WERI-Rb-1 (cell line): Measurements from ENCODE around the gene CCBE1.

Source experiments
- DNase-seq: peaks from one replicate; pipeline ENCODE4 v3.0.0-alpha.2; 2020
- H3K27ac ChIP-seq: fragments of 250-450 bp; sonication (Bioruptor Pico); 2 replicates; pipeline ENCODE4 v1.5.1; 2020; ENCODE audit warnings: mild to moderate bottlenecking, moderate library complexity
- H3K27me3 ChIP-seq: fragments of 250-450 bp; sonication (Bioruptor Pico); 2 replicates; pipeline ENCODE4 v1.5.1; 2021; ENCODE audit warnings: mild to moderate bottlenecking, low read depth, moderate library complexity; ENCODE audit not compliant: insufficient read depth, severe bottlenecking
- H3K36me3 ChIP-seq: fragments of 250-450 bp; sonication (Bioruptor Pico); 2 replicates; pipeline ENCODE4 v1.5.1; 2020; ENCODE audit warnings: mild to moderate bottlenecking, moderate library complexity
- H3K4me3 ChIP-seq: 2 replicates; pipeline ENCODE4 v1.5.1; 2011; ENCODE audit warnings: low read depth, mild to moderate bottlenecking, control low read depth, low read length
- H3K9me3 ChIP-seq: fragments of 250-450 bp; sonication (Bioruptor Pico); 2 replicates; pipeline ENCODE4 v1.5.1; 2021; ENCODE audit warnings: mild to moderate bottlenecking, moderate library complexity; ENCODE audit not compliant: severe bottlenecking
- CTCF ChIP-seq: IDR thresholded peaks from 2 replicates; pipeline ENCODE4 v1.5.1; 2011; ENCODE audit warnings: low read depth, mild to moderate bottlenecking, control low read depth, inconsistent platforms, low read length

The CCBE1 gene

GRCh38 chr18:59563176-59563785, 133.9 kb downstream of the CCBE1 start:
- no peak overlapping the region for H3K4me3 ChIP-seq
- no peaks in the 10 kb centered on the region for H3K36me3 ChIP-seq
- DNase-seq: no peak
- no peak for TF ChIP-seq CTCF
- peaks cover 6% of the 10 kb centered on the region for H3K9me3 ChIP-seq
- no peak overlapping the region for H3K27ac ChIP-seq
- no peaks in the 10 kb centered on the region for H3K27me3 ChIP-seq

- peaks cover 8% of the 10 kb centered on the region for H3K9me3 ChIP-seq
- H3K27me3 ChIP-seq: no peaks in the 10 kb centered on the region
- TF ChIP-seq CTCF: no peak
- H3K36me3 ChIP-seq: no peaks in the 10 kb centered on the region
- DNase-seq: no peak
- no peak overlapping the region for H3K4me3 ChIP-seq
- H3K27ac ChIP-seq: no peak overlapping the region
Observed at GRCh38 chr18:59562751-59563150, 134.5 kb downstream of the CCBE1 start.

GRCh38 chr18:59561612-59562011, 135.6 kb downstream of the CCBE1 start:
- TF ChIP-seq CTCF: no peak

GRCh38 chr18:59560556-59560955, 136.7 kb downstream of the CCBE1 start:
- H3K27ac ChIP-seq: no peak overlapping the region
- H3K27me3 ChIP-seq: no peaks in the 10 kb centered on the region
- H3K4me3 ChIP-seq: no peak overlapping the region
- no peak for DNase-seq
- TF ChIP-seq CTCF: no peak
- peaks cover 12% of the 10 kb centered on the region for H3K9me3 ChIP-seq
- no peaks in the 10 kb centered on the region for H3K36me3 ChIP-seq

More at GRCh38 chr18:59561612-59562011, 135.6 kb downstream of the CCBE1 start:
- peak; percentile 50 for DNase-seq
- Histone ChIP-seq H3K36me3 (no peaks in the 10 kb centered on the region), H3K27me3 (no peaks in the 10 kb centered on the region), H3K9me3 (peaks cover 12% of the 10 kb centered on the region), H3K27ac (no peak overlapping the region), H3K4me3 (no peak overlapping the region)

GRCh38 chr18:59559528-59559927, 137.7 kb downstream of the CCBE1 start:
- H3K27me3 ChIP-seq: no peaks in the 10 kb centered on the region
- H3K36me3 ChIP-seq: no peaks in the 10 kb centered on the region
- DNase-seq: no peak
- no peak overlapping the region for H3K27ac ChIP-seq
- peaks cover 8% of the 10 kb centered on the region for H3K9me3 ChIP-seq
- no peak overlapping the region for H3K4me3 ChIP-seq
- no peak for TF ChIP-seq CTCF

- Histone ChIP-seq H3K27ac (no peak overlapping the region), H3K27me3 (no peaks in the 10 kb centered on the region), H3K36me3 (no peaks in the 10 kb centered on the region), H3K9me3 (peaks cover 8% of the 10 kb centered on the region), H3K4me3 (no peak overlapping the region)
- TF ChIP-seq CTCF: no peak
- DNase-seq: no peak
Observed at GRCh38 chr18:59555995-59556659, 141.1 kb downstream of the CCBE1 start.
